Measurements from ENCODE around the gene REXO2.

DNA sequence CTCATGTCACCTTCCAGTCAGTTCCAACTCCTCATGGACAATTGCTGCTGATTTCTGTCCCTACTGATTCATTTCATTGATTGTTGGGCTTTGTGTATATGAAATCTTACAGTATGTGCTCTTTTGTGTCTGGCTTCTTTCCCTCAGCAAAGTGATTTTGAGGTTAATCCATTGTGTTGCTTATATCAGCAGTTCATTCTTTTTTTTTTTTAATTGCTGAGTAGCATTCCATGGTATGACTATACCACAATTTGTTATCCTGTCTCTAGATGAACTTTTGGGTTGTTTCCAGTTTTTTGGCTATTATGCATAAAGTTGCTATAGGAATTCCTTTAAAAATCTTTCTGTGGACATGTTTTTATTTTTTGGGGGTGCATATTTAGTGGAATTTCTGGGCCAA lies 60.5 kb downstream of the REXO2 start:
- TF ChIP-seq, protein P1, sequence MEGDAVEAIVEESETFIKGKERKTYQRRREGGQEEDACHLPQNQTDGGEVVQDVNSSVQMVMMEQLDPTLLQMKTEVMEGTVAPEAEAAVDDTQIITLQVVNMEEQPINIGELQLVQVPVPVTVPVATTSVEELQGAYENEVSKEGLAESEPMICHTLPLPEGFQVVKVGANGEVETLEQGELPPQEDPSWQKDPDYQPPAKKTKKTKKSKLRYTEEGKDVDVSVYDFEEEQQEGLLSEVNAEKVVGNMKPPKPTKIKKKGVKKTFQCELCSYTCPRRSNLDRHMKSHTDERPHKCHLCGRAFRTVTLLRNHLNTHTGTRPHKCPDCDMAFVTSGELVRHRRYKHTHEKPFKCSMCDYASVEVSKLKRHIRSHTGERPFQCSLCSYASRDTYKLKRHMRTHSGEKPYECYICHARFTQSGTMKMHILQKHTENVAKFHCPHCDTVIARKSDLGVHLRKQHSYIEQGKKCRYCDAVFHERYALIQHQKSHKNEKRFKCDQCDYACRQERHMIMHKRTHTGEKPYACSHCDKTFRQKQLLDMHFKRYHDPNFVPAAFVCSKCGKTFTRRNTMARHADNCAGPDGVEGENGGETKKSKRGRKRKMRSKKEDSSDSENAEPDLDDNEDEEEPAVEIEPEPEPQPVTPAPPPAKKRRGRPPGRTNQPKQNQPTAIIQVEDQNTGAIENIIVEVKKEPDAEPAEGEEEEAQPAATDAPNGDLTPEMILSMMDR (IDR thresholded peaks at IDR 0.05) = no peak
- no peak for TF ChIP-seq ZFX (IDR thresholded peaks at IDR 0.05; ENCODE audit: borderline replicate concordance)

All from 22Rv1 (cell line).